Activated CD4-positive, alpha-beta T cell treated with anti-CD3 and anti-CD28 coated beads, Interleukin-2, Interleukin-4, amounts not matched to agents 100 ng/mL and 50 ng/mL, durations not matched to agents 16 hours and 8 hours (primary cell): Measurements from ENCODE around the gene NOTCH2NLA.
"Not testable (repeated sequence)": the region's sequence is repeated elsewhere in the genome, so short reads cannot be mapped to it uniquely, and the experiment has no call there.

Experiments
- DNase-seq: peaks from one replicate; pipeline ENCODE4 v3.0.0-alpha.2; 2020; ENCODE audit warnings: low spot score

NOTCH2NLA gene

GRCh38 chr1:146228710-146229477 is at the start of gene NOTCH2NLA:
Gene NOTCH2NLA (minus strand): TSS chr1:146229021. CDS start chr1:146189337, 39,684 bp downstream.
- peak; percentile 17 for DNase-seq

- DNase-seq = not testable (repeated sequence)
Observed at GRCh38 chr1:146278346-146278745, 49.5 kb upstream of the NOTCH2NLA start.

GRCh38 chr1:146277087-146277486 is 48.3 kb upstream of the NOTCH2NLA start:
- DNase-seq = not testable (repeated sequence)

GRCh38 chr1:146274083-146274482 is 45.3 kb upstream of the NOTCH2NLA start:
- DNase-seq = not testable (repeated sequence)

- not testable (repeated sequence) for DNase-seq
Observed at GRCh38 chr1:146273194-146273593, 44.4 kb upstream of the NOTCH2NLA start.

- DNase-seq = not testable (repeated sequence)
Observed at GRCh38 chr1:146272734-146273133, 43.9 kb upstream of the NOTCH2NLA start.

GRCh38 chr1:146271977-146272376 is 43.2 kb upstream of the NOTCH2NLA start:
- not testable (repeated sequence) for DNase-seq

GRCh38 chr1:146270129-146270528 is 41.3 kb upstream of the NOTCH2NLA start:
- not testable (repeated sequence) for DNase-seq

GRCh38 chr1:146266179-146266748 is 37.4 kb upstream of the NOTCH2NLA start:
- not testable (repeated sequence) for DNase-seq

GRCh38 chr1:146264761-146265160 is 35.9 kb upstream of the NOTCH2NLA start:
- DNase-seq = not testable (repeated sequence)

- DNase-seq = not testable (repeated sequence)
Observed at GRCh38 chr1:146260006-146260730, 31.3 kb upstream of the NOTCH2NLA start.

GRCh38 chr1:146257992-146258552 is 29.3 kb upstream of the NOTCH2NLA start:
- DNase-seq = not testable (repeated sequence)

- not testable (repeated sequence) for DNase-seq
Observed at GRCh38 chr1:146254569-146255197, 25.9 kb upstream of the NOTCH2NLA start.

GRCh38 chr1:146253249-146253855 is 24.5 kb upstream of the NOTCH2NLA start:
- DNase-seq = not testable (repeated sequence)

- not testable (repeated sequence) for DNase-seq
Observed at GRCh38 chr1:146251523-146251922, 22.7 kb upstream of the NOTCH2NLA start.

GRCh38 chr1:146248643-146249042 is 19.8 kb upstream of the NOTCH2NLA start:
- not testable (repeated sequence) for DNase-seq

- DNase-seq = not testable (repeated sequence)
Observed at GRCh38 chr1:146236626-146237025, 7.8 kb upstream of the NOTCH2NLA start.

GRCh38 chr1:146236026-146236601 is 7.3 kb upstream of the NOTCH2NLA start:
- not testable (repeated sequence) for DNase-seq

GRCh38 chr1:146228144-146228682 is 608 bp downstream of the NOTCH2NLA start:
- DNase-seq = not testable (repeated sequence)

GRCh38 chr1:146174531-146174930 is 54.3 kb downstream of the NOTCH2NLA start:
- DNase-seq = not testable (repeated sequence)

GRCh38 chr1:146167740-146168139 is 61.1 kb downstream of the NOTCH2NLA start:
- DNase-seq = not testable (repeated sequence)
